A673 (cell line): ENCODE data around the gene DAPK2.

Experiments
- EZH2 ChIP-seq: fragments of 200-600 bp; sonication (generic); IDR thresholded peaks from 2 replicates; pipeline ENCODE4 v1.6.1; 2017; ENCODE audit warnings: borderline replicate concordance, low read depth, mild to moderate bottlenecking, mixed read lengths, antibody characterized with exemption, low read length; ENCODE audit not compliant: poor library complexity, severe bottlenecking
- TF ChIP-seq, protein P1 (sequence below): fragments of 300-800, 200-600 bp; sonication (generic); conservative IDR thresholded peaks from 2 replicates; pipeline ENCODE4 v1.5.1; 2017; ENCODE audit warnings: low read depth, mild to moderate bottlenecking, antibody characterized with exemption, low read length, moderate library complexity, mixed read lengths

DNA sequence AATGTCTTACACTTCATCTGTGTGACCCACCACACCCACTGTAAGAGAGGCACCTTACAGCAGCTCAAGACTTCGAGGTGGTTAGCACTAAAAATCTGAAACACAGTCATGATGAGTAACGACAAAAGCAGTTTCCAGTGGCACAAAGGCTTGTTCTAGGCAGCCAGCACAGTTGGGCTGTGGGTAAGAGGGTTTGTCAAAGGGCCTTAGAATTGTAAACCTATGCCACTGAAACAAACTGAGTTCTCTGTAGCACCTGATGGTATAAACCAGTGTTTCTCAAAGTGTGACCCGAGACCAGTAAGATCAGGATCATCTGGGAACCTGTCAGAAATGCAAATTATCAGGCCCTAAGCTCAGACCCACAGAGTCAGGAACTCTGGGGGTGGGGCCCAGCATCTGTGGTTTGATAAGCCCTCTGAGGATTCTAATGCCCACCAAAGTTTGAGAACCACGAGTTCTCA, 36.5 kb downstream of the DAPK2 start:
- TF ChIP-seq, protein P1, sequence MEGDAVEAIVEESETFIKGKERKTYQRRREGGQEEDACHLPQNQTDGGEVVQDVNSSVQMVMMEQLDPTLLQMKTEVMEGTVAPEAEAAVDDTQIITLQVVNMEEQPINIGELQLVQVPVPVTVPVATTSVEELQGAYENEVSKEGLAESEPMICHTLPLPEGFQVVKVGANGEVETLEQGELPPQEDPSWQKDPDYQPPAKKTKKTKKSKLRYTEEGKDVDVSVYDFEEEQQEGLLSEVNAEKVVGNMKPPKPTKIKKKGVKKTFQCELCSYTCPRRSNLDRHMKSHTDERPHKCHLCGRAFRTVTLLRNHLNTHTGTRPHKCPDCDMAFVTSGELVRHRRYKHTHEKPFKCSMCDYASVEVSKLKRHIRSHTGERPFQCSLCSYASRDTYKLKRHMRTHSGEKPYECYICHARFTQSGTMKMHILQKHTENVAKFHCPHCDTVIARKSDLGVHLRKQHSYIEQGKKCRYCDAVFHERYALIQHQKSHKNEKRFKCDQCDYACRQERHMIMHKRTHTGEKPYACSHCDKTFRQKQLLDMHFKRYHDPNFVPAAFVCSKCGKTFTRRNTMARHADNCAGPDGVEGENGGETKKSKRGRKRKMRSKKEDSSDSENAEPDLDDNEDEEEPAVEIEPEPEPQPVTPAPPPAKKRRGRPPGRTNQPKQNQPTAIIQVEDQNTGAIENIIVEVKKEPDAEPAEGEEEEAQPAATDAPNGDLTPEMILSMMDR = no peak
- TF ChIP-seq EZH2 = no peak
